CD14-positive monocyte (primary cell): ENCODE measurements around the gene HBZ. TPM values are rescaled to one million over a fixed set of nuclear protein-coding genes. Genes with fewer than 3 reads are reported as not detected.
"Not testable (repeated sequence)": the region's sequence is repeated elsewhere in the genome, so short reads cannot be mapped to it uniquely, and the experiment has no call there.

ENCODE experiments used
- DNase-seq, 3 donors: peaks; one replicate each; pipeline ENCODE4 v3.0.0-alpha.2; 2011 to 2022
- H2AFZ ChIP-seq: 2 replicates; pipeline ENCODE4 v1.6.0; 2012; ENCODE audit warnings: mild to moderate bottlenecking, low read depth, low read length, inconsistent platforms; ENCODE audit not compliant: insufficient read depth, poor library complexity, severe bottlenecking
- H3K27ac ChIP-seq, 2 donors: 1 replicate in 1 of 2; 2 replicates in 1 of 2; pipeline ENCODE4 v1.5.1; 2012 to 2013; ENCODE audit warnings: low read length in 2 of 2, control low read depth in 1 of 2, inconsistent platforms in 1 of 2, low read depth in 1 of 2, mild to moderate bottlenecking in 1 of 2
- H3K27me3 ChIP-seq, 2 donors: one replicate each; pipeline versions ENCODE4 v1.6.0 to v1.6.1; 2011 to 2013; ENCODE audit warnings: low read length in 2 of 2; ENCODE audit not compliant: control insufficient read depth in 2 of 2, insufficient read depth in 2 of 2
- H3K36me3 ChIP-seq, 2 donors: replicated peaks in 1 of 2; 1 replicate in 1 of 2; 2 replicates in 1 of 2; pipeline versions ENCODE4 v1.5.1 to v1.6.1; 2012 to 2013; ENCODE audit warnings: low read length in 2 of 2, control low read depth in 1 of 2, inconsistent platforms in 1 of 2, mild to moderate bottlenecking in 1 of 2; ENCODE audit not compliant: insufficient read depth in 2 of 2, control insufficient read depth in 1 of 2
- H3K4me1 ChIP-seq, 2 donors: 1 replicate in 1 of 2; 2 replicates in 1 of 2; pipeline versions ENCODE4 v1.5.1 to v1.6.1; 2012 to 2013; ENCODE audit warnings: low read length in 2 of 2, control low read depth in 1 of 2, inconsistent platforms in 1 of 2, mild to moderate bottlenecking in 1 of 2, moderate library complexity in 1 of 2; ENCODE audit not compliant: insufficient read depth in 2 of 2, control insufficient read depth in 1 of 2
- H3K4me2 ChIP-seq: replicated peaks from 2 replicates; pipeline ENCODE3; 2012; ENCODE audit warnings: low read length, moderate library complexity, mild to moderate bottlenecking; ENCODE audit not compliant: poor library complexity, severe bottlenecking; ENCODE audit errors: extremely low read depth
- H3K4me3 ChIP-seq, 3 experiments: fragments of 200-600 bp in 1 of 3; sonication (generic) in 1 of 3; replicated peaks in 1 of 3; 1 replicate in 2 of 3; 2 replicates in 1 of 3; pipeline ENCODE4 v1.5.1; 2011 to 2013; ENCODE audit warnings: low read length in 3 of 3, mild to moderate bottlenecking in 3 of 3, control low read depth in 2 of 3, low read depth in 2 of 3, inconsistent platforms in 1 of 3, moderate library complexity in 1 of 3
- H3K79me2 ChIP-seq: 2 replicates; pipeline ENCODE4 v1.6.0; 2012; ENCODE audit warnings: mild to moderate bottlenecking, control low read depth, inconsistent platforms, low read length, moderate library complexity; ENCODE audit not compliant: insufficient read depth
- H3K9ac ChIP-seq: 2 replicates; pipeline ENCODE4 v1.6.0; 2017; ENCODE audit warnings: low read length, mild to moderate bottlenecking; ENCODE audit not compliant: insufficient read depth, poor library complexity, severe bottlenecking
- H3K9me3 ChIP-seq, 2 donors: replicated peaks in 1 of 2; 1 replicate in 1 of 2; 2 replicates in 1 of 2; pipeline versions ENCODE4 v1.5.1 to v1.6.1; 2012 to 2013; ENCODE audit warnings: low read length in 2 of 2, control low read depth in 1 of 2; ENCODE audit not compliant: control insufficient read depth in 1 of 2, insufficient read depth in 1 of 2
- H4K20me1 ChIP-seq: 2 replicates; pipeline ENCODE4 v1.6.0; 2012; ENCODE audit warnings: mild to moderate bottlenecking, low read length, control low read depth, moderate library complexity; ENCODE audit not compliant: insufficient read depth
- H3K27ac Mint-ChIP-seq, 7 donors: one replicate each; pipeline ENCODE4 v1.8.0; 2020; ENCODE audit warnings: mild to moderate bottlenecking in 7 of 7, mixed read lengths in 7 of 7, moderate library complexity in 6 of 7, inconsistent platforms in 2 of 7
- H3K27me3 Mint-ChIP-seq, 3 donors: one replicate each; pipeline ENCODE4 v1.8.0; 2021 to 2022; ENCODE audit warnings: low read depth in 3 of 3, mild to moderate bottlenecking in 3 of 3, mixed read lengths in 3 of 3, moderate library complexity in 3 of 3, inconsistent platforms in 1 of 3
- H3K36me3 Mint-ChIP-seq, 2 donors: one replicate each; pipeline ENCODE4 v1.8.0; 2020; ENCODE audit warnings: mixed read lengths in 2 of 2, inconsistent platforms in 1 of 2, mild to moderate bottlenecking in 1 of 2
- H3K4me1 Mint-ChIP-seq: one replicate; pipeline ENCODE4 v1.8.0; 2020; ENCODE audit warnings: mild to moderate bottlenecking, mixed read lengths
- H3K4me3 Mint-ChIP-seq, 2 donors: one replicate each; pipeline ENCODE4 v1.8.0; 2020; ENCODE audit warnings: mild to moderate bottlenecking in 2 of 2, mixed read lengths in 2 of 2, moderate library complexity in 1 of 2
- H3K9me3 Mint-ChIP-seq, 7 donors: one replicate each; pipeline ENCODE4 v1.8.0; 2020 to 2022; ENCODE audit warnings: mixed read lengths in 7 of 7, mild to moderate bottlenecking in 6 of 7, moderate library complexity in 6 of 7, inconsistent platforms in 2 of 7
- whole genome bisulfite sequencing: methylation state at CpG from one replicate; pipeline ENCODE4 v1.1.5; 2013; ENCODE audit warnings: missing lambda C conversion rate; ENCODE audit not compliant: insufficient coverage; 5-methylcytosine and 5-hydroxymethylcytosine counted together
- intact Hi-C, 2 donors: fragments of 100-400 bp; cut with micrococcal nuclease; formaldehyde crosslinking; loops; one replicate each; pipeline versions ENCODE4 v1.15.0 to v1.15.1; 2023
- polyA plus RNA-seq, 3 donors: library from polyadenylated mRNA; depleted of rRNA in 1 of 3; unstranded in 2 of 3; stranded (reverse) in 1 of 3; fragments of 300-500 nt in 2 of 3; fragments of >200 nt in 1 of 3; fragmentation: Illumina TruSeq in 2 of 3; gene quantifications; 1 replicate in 2 of 3; 2 replicates in 1 of 3; pipeline ENCODE4 v1.2.3, GENCODE V29; 2012 to 2021
- TF ChIP-seq, protein P1 (sequence below): fragments of 200-600 bp; IDR thresholded peaks from one replicate; pipeline ENCODE4 v1.8.0; 2022; ENCODE audit warnings: antibody characterized with exemption, mild to moderate bottlenecking

HBZ gene
- polyA plus RNA-seq, 3 donors: not detected

DNA sequence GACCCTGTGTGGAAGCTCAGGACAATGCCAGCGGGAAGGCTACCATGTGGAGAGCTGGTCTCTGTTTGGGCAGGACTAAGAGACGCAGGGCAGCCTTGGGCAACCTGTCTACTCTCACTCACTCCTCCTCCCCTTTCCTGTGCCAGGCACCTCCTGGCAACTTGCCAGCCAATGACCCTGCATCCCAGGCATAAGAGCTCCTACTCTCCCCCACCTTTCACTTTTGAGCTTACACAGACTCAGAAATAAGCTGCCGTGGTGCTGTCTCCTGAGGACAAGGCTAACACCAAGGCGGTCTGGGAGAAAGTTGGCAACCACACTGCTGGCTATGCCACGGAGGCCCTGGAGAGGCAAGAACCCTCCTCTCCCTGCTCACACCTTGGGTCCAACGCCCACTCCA, 16.0 kb downstream of the HBZ start:
- peak overlapping the region in 1 of 2 donors; percentile 79 for H3K4me3 Mint-ChIP-seq
- no peak overlapping the region for H3K27ac Mint-ChIP-seq

DNA sequence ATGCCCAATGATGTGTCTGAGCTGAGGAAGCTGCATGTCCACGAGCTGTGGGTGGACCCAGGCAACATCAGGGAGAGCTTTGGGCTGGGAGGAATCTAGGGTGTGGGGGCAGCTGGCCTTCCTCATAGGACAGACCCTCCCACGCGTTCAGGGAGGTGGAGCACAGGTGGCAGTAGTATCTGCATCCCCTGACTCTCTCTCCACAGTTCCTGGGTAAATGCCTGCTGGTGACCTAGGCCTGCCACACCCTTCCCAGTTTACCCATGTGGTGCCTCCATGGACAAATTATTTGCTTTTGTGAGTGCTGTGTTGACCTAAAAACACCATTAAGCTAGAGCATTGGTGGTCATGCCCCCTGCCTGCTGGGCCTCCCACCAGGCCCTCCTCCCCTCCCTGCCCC, 16.6 kb downstream of the HBZ start:
- H3K4me2 ChIP-seq: no peak overlapping the region
- H3K36me3 Mint-ChIP-seq: no peaks in the 10 kb centered on the region
- H3K9ac ChIP-seq: no peak overlapping the region
- DNase-seq: no peak
- peaks cover 43 to 72% of the 10 kb centered on the region in 2 donors for H3K27me3 ChIP-seq
- no peaks in the 10 kb centered on the region for H3K36me3 ChIP-seq
- H3K4me3 ChIP-seq: no peak overlapping the region
- H3K4me3 Mint-ChIP-seq: peak overlapping the region in 1 of 2 donors; percentile 79
- peaks cover 71 to 82% (median 76%) of the 10 kb centered on the region in 3 donors for H3K27me3 Mint-ChIP-seq
- peaks cover 0 to 19% (median 6%) of the 10 kb centered on the region in 7 donors for H3K9me3 Mint-ChIP-seq
- H3K4me1 Mint-ChIP-seq: peaks cover 12% of the 10 kb centered on the region
- no peak overlapping the region for H2AFZ ChIP-seq
- H3K27ac ChIP-seq: no peak overlapping the region
- TF ChIP-seq, protein P1, sequence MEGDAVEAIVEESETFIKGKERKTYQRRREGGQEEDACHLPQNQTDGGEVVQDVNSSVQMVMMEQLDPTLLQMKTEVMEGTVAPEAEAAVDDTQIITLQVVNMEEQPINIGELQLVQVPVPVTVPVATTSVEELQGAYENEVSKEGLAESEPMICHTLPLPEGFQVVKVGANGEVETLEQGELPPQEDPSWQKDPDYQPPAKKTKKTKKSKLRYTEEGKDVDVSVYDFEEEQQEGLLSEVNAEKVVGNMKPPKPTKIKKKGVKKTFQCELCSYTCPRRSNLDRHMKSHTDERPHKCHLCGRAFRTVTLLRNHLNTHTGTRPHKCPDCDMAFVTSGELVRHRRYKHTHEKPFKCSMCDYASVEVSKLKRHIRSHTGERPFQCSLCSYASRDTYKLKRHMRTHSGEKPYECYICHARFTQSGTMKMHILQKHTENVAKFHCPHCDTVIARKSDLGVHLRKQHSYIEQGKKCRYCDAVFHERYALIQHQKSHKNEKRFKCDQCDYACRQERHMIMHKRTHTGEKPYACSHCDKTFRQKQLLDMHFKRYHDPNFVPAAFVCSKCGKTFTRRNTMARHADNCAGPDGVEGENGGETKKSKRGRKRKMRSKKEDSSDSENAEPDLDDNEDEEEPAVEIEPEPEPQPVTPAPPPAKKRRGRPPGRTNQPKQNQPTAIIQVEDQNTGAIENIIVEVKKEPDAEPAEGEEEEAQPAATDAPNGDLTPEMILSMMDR: no peak
- peaks cover 0 to 21% of the 10 kb centered on the region in 2 donors for H3K9me3 ChIP-seq
- peaks cover 8 to 16% of the 10 kb centered on the region in 2 donors for H3K4me1 ChIP-seq
- H3K27ac Mint-ChIP-seq: no peak overlapping the region
- H3K79me2 ChIP-seq: no peaks in the 10 kb centered on the region
- H4K20me1 ChIP-seq: no peaks in the 10 kb centered on the region
- WGBS: 78% methylated on average over 1 of the region's 3 CpGs
- intact Hi-C loops: no loop called here

More for the DNA sequence above, 16.0 kb downstream of the HBZ start:
- intact Hi-C loops: no loop called here
- H3K36me3 Mint-ChIP-seq: no peaks in the 10 kb centered on the region
- H3K4me1 Mint-ChIP-seq: peaks cover 10% of the 10 kb centered on the region
- Histone ChIP-seq H3K27me3 (peaks cover 39 to 68% of the 10 kb centered on the region in 2 donors), H3K79me2 (no peaks in the 10 kb centered on the region), H3K27ac (no peak overlapping the region), H3K4me1 (peaks cover 8 to 16% of the 10 kb centered on the region in 2 donors), H2AFZ (no peak overlapping the region), H4K20me1 (no peaks in the 10 kb centered on the region), H3K4me2 (no peak overlapping the region), H3K36me3 (no peaks in the 10 kb centered on the region), H3K4me3 (no peak overlapping the region), H3K9me3 (peaks cover 0 to 21% of the 10 kb centered on the region in 2 donors), H3K9ac (no peak overlapping the region)
- TF ChIP-seq, protein P1: no peak
- DNase-seq: no peak
- peaks cover 71 to 81% (median 74%) of the 10 kb centered on the region in 3 donors for H3K27me3 Mint-ChIP-seq
- WGBS: 78% methylated on average over 5 of the region's 6 CpGs
- peaks cover 0 to 16% (median 6%) of the 10 kb centered on the region in 7 donors for H3K9me3 Mint-ChIP-seq

DNA sequence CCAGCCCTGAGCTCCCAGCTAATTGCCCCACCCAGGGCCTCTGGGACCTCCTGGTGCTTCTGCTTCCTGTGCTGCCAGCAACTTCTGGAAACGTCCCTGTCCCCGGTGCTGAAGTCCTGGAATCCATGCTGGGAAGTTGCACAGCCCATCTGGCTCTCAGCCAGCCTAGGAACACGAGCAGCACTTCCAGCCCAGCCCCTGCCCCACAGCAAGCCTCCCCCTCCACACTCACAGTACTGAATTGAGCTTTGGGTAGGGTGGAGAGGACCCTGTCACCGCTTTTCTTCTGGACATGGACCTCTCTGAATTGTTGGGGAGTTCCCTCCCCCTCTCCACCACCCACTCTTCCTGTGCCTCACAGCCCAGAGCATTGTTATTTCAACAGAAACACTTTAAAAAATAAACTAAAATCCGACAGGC, 17.7 kb downstream of the HBZ start:
- H3K27ac ChIP-seq, DNase-seq, H2AFZ ChIP-seq, H3K9ac ChIP-seq, H3K27ac Mint-ChIP-seq, H3K36me3 ChIP-seq, H3K4me3 ChIP-seq, intact Hi-C loops, H3K4me2 ChIP-seq, H3K79me2 ChIP-seq, H3K36me3 Mint-ChIP-seq, H4K20me1 ChIP-seq: not testable (repeated sequence)
- Histone ChIP-seq H3K27me3 (peaks cover 49 to 79% of the 10 kb centered on the region in 2 donors), H3K9me3 (peaks cover 0 to 22% of the 10 kb centered on the region in 2 donors), H3K4me1 (peaks cover 6 to 13% of the 10 kb centered on the region in 2 donors)
- H3K9me3 Mint-ChIP-seq: peaks cover 0 to 26% (median 8%) of the 10 kb centered on the region in 7 donors
- H3K27me3 Mint-ChIP-seq: peaks cover 77 to 90% (median 84%) of the 10 kb centered on the region in 3 donors
- WGBS: 10% methylated on average over 2 of the region's 5 CpGs
- peak overlapping the region in 1 of 2 donors; percentile 60 for H3K4me3 Mint-ChIP-seq
- peaks cover 12% of the 10 kb centered on the region for H3K4me1 Mint-ChIP-seq
